Measurements from ENCODE around the gene EPB41L2.
"Not testable (repeated sequence)": the region's sequence is repeated elsewhere in the genome, so short reads cannot be mapped to it uniquely, and the experiment has no call there.

EPB41L2 gene

GRCh38 chr6:130829333-130829910, 233.6 kb downstream of the EPB41L2 start:
- DNase-seq: no peak

- DNase-seq: no peak
Measured at GRCh38 chr6:130827247-130828149, 235.5 kb downstream of the EPB41L2 start, which contains the start of gene SMLR1. Gene SMLR1, plus strand, starts transcription at chr6:130827406. Its CDS starts 8 bp downstream, at chr6:130827414.

GRCh38 chr6:130826442-130827246, 236.4 kb downstream of the EPB41L2 start:
- DNase-seq: no peak

GRCh38 chr6:130825772-130826441, 237.1 kb downstream of the EPB41L2 start:
- no peak for DNase-seq

- DNase-seq: no peak
Measured at GRCh38 chr6:130824978-130825694, 237.9 kb downstream of the EPB41L2 start.

GRCh38 chr6:130822736-130823135, 240.3 kb downstream of the EPB41L2 start:
- DNase-seq: no peak

- DNase-seq: no peak
Measured at GRCh38 chr6:130815200-130816071, 247.6 kb downstream of the EPB41L2 start.

GRCh38 chr6:130814506-130814905, 248.5 kb downstream of the EPB41L2 start:
- no peak for DNase-seq

- no peak for DNase-seq
Measured at GRCh38 chr6:130811932-130812331, 251.1 kb downstream of the EPB41L2 start.

- DNase-seq: no peak
Measured at GRCh38 chr6:130810307-130811030, 252.6 kb downstream of the EPB41L2 start.

- DNase-seq: not testable (repeated sequence)
Measured at GRCh38 chr6:130801368-130801767, 261.7 kb downstream of the EPB41L2 start.

- no peak for DNase-seq
Measured at GRCh38 chr6:130797061-130797460, 266.0 kb downstream of the EPB41L2 start.

GRCh38 chr6:130796313-130796905, 266.6 kb downstream of the EPB41L2 start:
- peak; percentile 21 for DNase-seq

GRCh38 chr6:130794738-130795137, 268.3 kb downstream of the EPB41L2 start:
- DNase-seq: no peak

- no peak for DNase-seq
Measured at GRCh38 chr6:130794010-130794697, 268.9 kb downstream of the EPB41L2 start.
